GM12875 (cell line): ENCODE measurements around the gene NUDT6.
"Not testable (repeated sequence)": the region's sequence is repeated elsewhere in the genome, so short reads cannot be mapped to it uniquely, and the experiment has no call there.

ENCODE experiments used
- H3K4me3 ChIP-seq: one replicate; pipeline ENCODE4 v1.5.1; 2011; ENCODE audit warnings: low read depth, low read length, control low read depth
- CTCF ChIP-seq: IDR thresholded peaks from 2 replicates; pipeline ENCODE4 v1.5.1; 2011; ENCODE audit warnings: low read depth, mild to moderate bottlenecking, control low read depth, inconsistent platforms, low read length, moderate library complexity, borderline replicate concordance; ENCODE audit not compliant: insufficient read depth

The NUDT6 gene

GRCh38 chr4:122876456-122876855 is 45.9 kb downstream of the NUDT6 start:
- no peak overlapping the region for H3K4me3 ChIP-seq
- no peak for TF ChIP-seq CTCF

- no peak for TF ChIP-seq CTCF
- H3K4me3 ChIP-seq = no peak overlapping the region
Observed at GRCh38 chr4:122875949-122876348, 46.4 kb downstream of the NUDT6 start.

GRCh38 chr4:122873821-122874593 is 48.4 kb downstream of the NUDT6 start:
- TF ChIP-seq CTCF = no peak
- no peak overlapping the region for H3K4me3 ChIP-seq

GRCh38 chr4:122873146-122873545 is 49.3 kb downstream of the NUDT6 start:
- no peak for TF ChIP-seq CTCF
- no peak overlapping the region for H3K4me3 ChIP-seq

- not testable (repeated sequence) for H3K4me3 ChIP-seq
Observed at GRCh38 chr4:122868235-122868634, 54.2 kb downstream of the NUDT6 start.

GRCh38 chr4:122865425-122865824 is 57.0 kb downstream of the NUDT6 start:
- TF ChIP-seq CTCF = no peak
- no peak overlapping the region for H3K4me3 ChIP-seq

- no peak overlapping the region for H3K4me3 ChIP-seq
- TF ChIP-seq CTCF = no peak
Observed at GRCh38 chr4:122863639-122864038, 58.8 kb downstream of the NUDT6 start.
